Measurements from ENCODE around the gene PRKAR2A. TPM values are rescaled to one million over a fixed set of nuclear protein-coding genes. Genes with fewer than 3 reads are reported as not detected.
A peak's percentile ranks its signal among the peaks of the same experiment; 100 is the strongest.

Gene PRKAR2A
- total and polyA plus RNA-seq, 9 of the 15 experiments (the other 6 are each of a cell fraction or from before 2014, with no cell fraction given), result 15.9 to 84.5 (median 37.6) TPM

DNA sequence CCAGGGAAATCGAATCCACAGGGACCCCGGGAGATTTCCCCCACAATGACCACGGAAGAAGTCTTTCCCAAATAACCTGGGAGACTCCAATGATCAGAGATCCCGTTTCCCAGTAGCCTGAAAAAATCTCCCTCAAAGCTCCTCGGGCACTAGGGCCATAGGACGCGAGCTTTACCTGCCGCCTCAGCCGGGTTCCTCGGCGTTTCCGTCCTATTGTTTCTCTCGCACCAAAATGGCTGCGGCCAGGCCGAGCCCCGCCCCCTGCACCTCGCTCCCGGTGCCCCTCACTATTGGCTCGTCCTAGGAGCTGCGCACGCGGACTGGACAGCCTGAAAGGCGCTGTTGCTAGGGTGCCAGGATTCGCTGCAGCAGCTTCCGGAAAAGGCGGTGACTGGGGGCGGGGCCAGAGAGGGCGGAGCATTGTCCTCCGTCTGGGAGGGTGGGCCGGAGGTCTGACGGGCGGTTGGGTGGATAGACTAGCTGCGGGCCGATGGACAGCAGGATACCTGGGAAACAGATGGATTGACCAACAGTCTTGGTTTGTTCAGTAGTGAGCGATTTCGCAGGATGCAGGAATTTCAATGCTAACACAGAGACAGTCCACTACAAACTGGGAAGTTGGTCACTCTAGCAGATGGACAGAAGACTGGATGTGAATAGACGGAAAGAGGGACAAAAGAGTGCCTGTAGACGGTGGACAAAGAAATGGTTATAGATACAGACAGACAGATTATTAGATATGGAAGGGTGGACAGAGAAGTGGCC lies 130.5 kb downstream of the PRKAR2A start, which contains the start of gene IP6K2 (continued):
- TF ChIP-seq ELF2 (CRISPR knock-in tag; IDR thresholded peaks at IDR 0.05), result no peak
- TF ChIP-seq STAT5B (CRISPR knock-in tag; IDR thresholded peaks at IDR 0.05), result no peak
- 0 out of 2 replicates have a peak, but pooled peaks have one; percentile 8 for TF ChIP-seq TEAD4 (IDR thresholded peaks at IDR 0.05; ENCODE audit: low read length)
- no peak for TF ChIP-seq TEAD4 (CRISPR knock-in tag; IDR thresholded peaks at IDR 0.05; ENCODE audit: borderline replicate concordance)
- TF ChIP-seq SP2 (IDR thresholded peaks at IDR 0.05; ENCODE audit: extremely low read depth, low read depth, low read length, poor library complexity, severe bottlenecking), result peak; percentile 14
- TF ChIP-seq, protein P1, sequence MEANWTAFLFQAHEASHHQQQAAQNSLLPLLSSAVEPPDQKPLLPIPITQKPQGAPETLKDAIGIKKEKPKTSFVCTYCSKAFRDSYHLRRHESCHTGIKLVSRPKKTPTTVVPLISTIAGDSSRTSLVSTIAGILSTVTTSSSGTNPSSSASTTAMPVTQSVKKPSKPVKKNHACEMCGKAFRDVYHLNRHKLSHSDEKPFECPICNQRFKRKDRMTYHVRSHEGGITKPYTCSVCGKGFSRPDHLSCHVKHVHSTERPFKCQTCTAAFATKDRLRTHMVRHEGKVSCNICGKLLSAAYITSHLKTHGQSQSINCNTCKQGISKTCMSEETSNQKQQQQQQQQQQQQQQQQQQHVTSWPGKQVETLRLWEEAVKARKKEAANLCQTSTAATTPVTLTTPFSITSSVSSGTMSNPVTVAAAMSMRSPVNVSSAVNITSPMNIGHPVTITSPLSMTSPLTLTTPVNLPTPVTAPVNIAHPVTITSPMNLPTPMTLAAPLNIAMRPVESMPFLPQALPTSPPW (CRISPR knock-in tag; IDR thresholded peaks at IDR 0.05), result peak; percentile 43; the same call in 1 of the 2 replicates
- peak; percentile 68 for TF ChIP-seq NEUROD1 (IDR thresholded peaks at IDR 0.05; ENCODE audit: borderline replicate concordance, low read depth, low read length, partially characterized antibody)
- TF ChIP-seq, protein P2, sequence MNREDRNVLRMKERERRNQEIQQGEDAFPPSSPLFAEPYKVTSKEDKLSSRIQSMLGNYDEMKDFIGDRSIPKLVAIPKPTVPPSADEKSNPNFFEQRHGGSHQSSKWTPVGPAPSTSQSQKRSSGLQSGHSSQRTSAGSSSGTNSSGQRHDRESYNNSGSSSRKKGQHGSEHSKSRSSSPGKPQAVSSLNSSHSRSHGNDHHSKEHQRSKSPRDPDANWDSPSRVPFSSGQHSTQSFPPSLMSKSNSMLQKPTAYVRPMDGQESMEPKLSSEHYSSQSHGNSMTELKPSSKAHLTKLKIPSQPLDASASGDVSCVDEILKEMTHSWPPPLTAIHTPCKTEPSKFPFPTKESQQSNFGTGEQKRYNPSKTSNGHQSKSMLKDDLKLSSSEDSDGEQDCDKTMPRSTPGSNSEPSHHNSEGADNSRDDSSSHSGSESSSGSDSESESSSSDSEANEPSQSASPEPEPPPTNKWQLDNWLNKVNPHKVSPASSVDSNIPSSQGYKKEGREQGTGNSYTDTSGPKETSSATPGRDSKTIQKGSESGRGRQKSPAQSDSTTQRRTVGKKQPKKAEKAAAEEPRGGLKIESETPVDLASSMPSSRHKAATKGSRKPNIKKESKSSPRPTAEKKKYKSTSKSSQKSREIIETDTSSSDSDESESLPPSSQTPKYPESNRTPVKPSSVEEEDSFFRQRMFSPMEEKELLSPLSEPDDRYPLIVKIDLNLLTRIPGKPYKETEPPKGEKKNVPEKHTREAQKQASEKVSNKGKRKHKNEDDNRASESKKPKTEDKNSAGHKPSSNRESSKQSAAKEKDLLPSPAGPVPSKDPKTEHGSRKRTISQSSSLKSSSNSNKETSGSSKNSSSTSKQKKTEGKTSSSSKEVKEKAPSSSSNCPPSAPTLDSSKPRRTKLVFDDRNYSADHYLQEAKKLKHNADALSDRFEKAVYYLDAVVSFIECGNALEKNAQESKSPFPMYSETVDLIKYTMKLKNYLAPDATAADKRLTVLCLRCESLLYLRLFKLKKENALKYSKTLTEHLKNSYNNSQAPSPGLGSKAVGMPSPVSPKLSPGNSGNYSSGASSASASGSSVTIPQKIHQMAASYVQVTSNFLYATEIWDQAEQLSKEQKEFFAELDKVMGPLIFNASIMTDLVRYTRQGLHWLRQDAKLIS (CRISPR knock-in tag; IDR thresholded peaks at IDR 0.05), result peak; percentile 79; the same call in 1 of the 2 replicates
- TF ChIP-seq LCOR (CRISPR knock-in tag; IDR thresholded peaks at IDR 0.05), result 0 out of 2 replicates have a peak, but pooled peaks have one; percentile 46
- TF ChIP-seq, protein P3, sequence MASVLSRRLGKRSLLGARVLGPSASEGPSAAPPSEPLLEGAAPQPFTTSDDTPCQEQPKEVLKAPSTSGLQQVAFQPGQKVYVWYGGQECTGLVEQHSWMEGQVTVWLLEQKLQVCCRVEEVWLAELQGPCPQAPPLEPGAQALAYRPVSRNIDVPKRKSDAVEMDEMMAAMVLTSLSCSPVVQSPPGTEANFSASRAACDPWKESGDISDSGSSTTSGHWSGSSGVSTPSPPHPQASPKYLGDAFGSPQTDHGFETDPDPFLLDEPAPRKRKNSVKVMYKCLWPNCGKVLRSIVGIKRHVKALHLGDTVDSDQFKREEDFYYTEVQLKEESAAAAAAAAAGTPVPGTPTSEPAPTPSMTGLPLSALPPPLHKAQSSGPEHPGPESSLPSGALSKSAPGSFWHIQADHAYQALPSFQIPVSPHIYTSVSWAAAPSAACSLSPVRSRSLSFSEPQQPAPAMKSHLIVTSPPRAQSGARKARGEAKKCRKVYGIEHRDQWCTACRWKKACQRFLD (CRISPR knock-in tag; IDR thresholded peaks at IDR 0.05), result no peak
- peak; percentile 45; the same call in 1 of the 2 replicates for TF ChIP-seq PML (IDR thresholded peaks at IDR 0.05; ENCODE audit: low read length)
- no peak for TF ChIP-seq TOE1 (IDR thresholded peaks at IDR 0.05; ENCODE audit: borderline replicate concordance)
- TF ChIP-seq TOE1 (CRISPR knock-in tag; IDR thresholded peaks at IDR 0.05; ENCODE audit: borderline replicate concordance, low read depth), result no peak
- TF ChIP-seq WHSC1 (IDR thresholded peaks at IDR 0.05; ENCODE audit: low read length), result no peak
- TF ChIP-seq PHB2 (IDR thresholded peaks at IDR 0.05; ENCODE audit: low read depth), result no peak
- peak; percentile 84 for TF ChIP-seq POLR2AphosphoS5 (IDR thresholded peaks at IDR 0.05; ENCODE audit: control insufficient read depth, insufficient read depth, low read depth, low read length)
- TF ChIP-seq MXI1 (IDR thresholded peaks at IDR 0.05; ENCODE audit: low read depth, low read length), result peak; percentile 74
- peak; percentile 49; the same call in 1 of the 2 replicates for TF ChIP-seq BHLHE40 (IDR thresholded peaks at IDR 0.05; ENCODE audit: low read length)
- TF ChIP-seq CXXC5 (CRISPR knock-in tag; IDR thresholded peaks at IDR 0.05), result peak; percentile 52
- peak; percentile 63 for TF ChIP-seq CREM (IDR thresholded peaks at IDR 0.05; ENCODE audit: low read depth)
- peak; percentile 90 for TF ChIP-seq POLR2G (IDR thresholded peaks at IDR 0.05; ENCODE audit: low read depth, low read length)
- TF ChIP-seq RBFOX2 (IDR thresholded peaks at IDR 0.05; ENCODE audit: low read depth, low read length), result peak; percentile 94

Data from K562 (cell line).